ENCODE results near the gene RFTN2. TPM values are rescaled to one million over a fixed set of nuclear protein-coding genes. Genes with fewer than 3 reads are reported as not detected.

Gene RFTN2, protein sequence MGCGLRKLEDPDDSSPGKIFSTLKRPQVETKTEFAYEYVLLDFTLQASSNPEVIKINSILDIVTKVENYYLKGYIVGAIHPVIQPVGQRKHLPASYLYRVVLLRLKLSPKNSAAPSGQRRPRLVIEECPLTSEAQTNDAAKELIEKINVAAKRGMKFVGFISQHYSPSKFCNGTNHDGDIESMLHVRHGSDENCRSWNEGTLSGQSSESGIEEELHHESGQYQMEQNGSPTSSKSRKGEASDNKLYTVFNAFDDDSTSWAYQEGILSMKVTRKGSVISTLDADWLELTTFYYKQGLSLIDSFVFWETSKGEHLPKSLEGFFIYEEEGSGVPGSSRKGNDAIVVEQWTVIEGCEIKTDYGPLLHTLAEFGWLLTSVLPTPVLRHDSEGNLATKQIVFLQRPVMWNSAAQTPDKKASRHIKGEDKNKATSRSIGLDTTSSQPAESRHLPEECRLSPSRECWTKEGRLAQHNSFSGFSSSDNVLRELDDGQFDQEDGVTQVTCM
- 0.29 and 1.9 TPM in 2 replicates for total RNA-seq

DNA sequence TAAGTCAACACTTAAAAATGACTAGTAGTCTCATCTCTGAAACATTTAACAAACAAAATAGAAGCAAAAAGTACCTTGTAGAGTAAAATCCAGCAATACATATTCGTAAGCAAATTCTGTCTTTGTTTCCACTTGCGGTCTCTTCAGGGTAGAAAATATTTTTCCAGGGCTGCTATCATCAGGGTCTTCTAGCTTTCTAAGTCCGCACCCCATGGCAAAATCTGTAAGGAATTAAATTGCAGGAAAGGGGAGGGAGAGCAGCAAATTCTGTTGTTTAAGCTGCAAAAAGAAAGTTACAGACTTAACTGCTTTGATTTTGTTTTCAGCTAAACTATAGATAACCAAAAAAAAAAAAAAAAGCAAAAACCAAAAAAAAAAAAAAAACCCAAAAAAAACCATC is at the start of gene RFTN2:
TSS of gene RFTN2 (minus strand) at position 342 of the 400 bp plus-strand sequence. CDS start at position 213, 129 bp downstream.

GRCh38 chr2:197705121-197705911 is 29.9 kb upstream of the RFTN2 start, which contains the start of gene MARS2:
Gene MARS2 (plus strand): TSS chr2:197705369. CDS start chr2:197705406, 37 bp downstream.

Other genes starting within 250 kb of the RFTN2 start
- 119 and 156 TPM in 2 replicates for gene SF3B1, start 240.6 kb downstream of the RFTN2 start, total RNA-seq
- gene COQ10B, start 222.0 kb downstream of the RFTN2 start, total RNA-seq: 32.0 and 38.8 TPM in 2 replicates
- gene HSPD1, start 175.7 kb downstream of the RFTN2 start, total RNA-seq: 204 and 241 TPM in 2 replicates
- 124 and 151 TPM in 2 replicates for gene HSPE1, start 175.2 kb downstream of the RFTN2 start, total RNA-seq
- gene MOB4, start 159.5 kb downstream of the RFTN2 start, total RNA-seq: 15.6 and 33.8 TPM in 2 replicates
- gene MARS2, start 29.8 kb upstream of the RFTN2 start, total RNA-seq: 1.9 and 3.7 TPM in 2 replicates
- not detected in 2 replicates for gene BOLL, start 109.7 kb upstream of the RFTN2 start, total RNA-seq
- gene PLCL1, start 129.0 kb upstream of the RFTN2 start, total RNA-seq: 0.35 and 0.58 TPM in 2 replicates

Data from myometrial cell (primary cell).